Osteoblast (primary cell): ENCODE data around the gene KCTD5. TPM values are rescaled to one million over a fixed set of nuclear protein-coding genes. Genes with fewer than 3 reads are reported as not detected.

Source experiments
- DNase-seq: peaks from one replicate; pipeline ENCODE4 v3.0.0; 2011; ENCODE audit warnings: low spot score, mixed read lengths; ENCODE audit not compliant: insufficient read length; ENCODE audit errors: missing footprints
- H2AFZ ChIP-seq: 2 replicates; pipeline ENCODE4 v1.6.0; 2011; ENCODE audit warnings: mild to moderate bottlenecking, low read length
- H3K27ac ChIP-seq: 2 replicates; pipeline ENCODE4 v1.5.1; 2011; ENCODE audit warnings: mild to moderate bottlenecking, low read depth, low read length, moderate library complexity
- H3K27me3 ChIP-seq: 2 replicates; pipeline ENCODE4 v1.6.0; 2012; ENCODE audit warnings: mild to moderate bottlenecking, control low read depth, inconsistent platforms, low read length, moderate library complexity; ENCODE audit not compliant: insufficient read depth
- H3K36me3 ChIP-seq: 2 replicates; pipeline ENCODE4 v1.5.1; 2011; ENCODE audit warnings: mild to moderate bottlenecking, low read length, control low read depth, moderate library complexity; ENCODE audit not compliant: insufficient read depth
- H3K4me1 ChIP-seq: 2 replicates; pipeline ENCODE4 v1.5.1; 2011; ENCODE audit warnings: mild to moderate bottlenecking, low read length, control low read depth, moderate library complexity; ENCODE audit not compliant: insufficient read depth
- H3K4me2 ChIP-seq: 2 replicates; pipeline ENCODE4 v1.6.0; 2011; ENCODE audit warnings: mild to moderate bottlenecking, low read length; ENCODE audit not compliant: insufficient read depth
- H3K4me3 ChIP-seq: fragments of 200-600 bp; sonication (generic); 3 replicates; pipeline ENCODE4 v1.5.1; 2012; ENCODE audit warnings: mild to moderate bottlenecking, low read length, inconsistent platforms; ENCODE audit not compliant: insufficient read depth
- H3K79me2 ChIP-seq: 2 replicates; pipeline ENCODE4 v1.6.0; 2012; ENCODE audit warnings: mild to moderate bottlenecking, low read length, control low read depth, inconsistent platforms; ENCODE audit not compliant: insufficient read depth
- H3K9me3 ChIP-seq: 2 replicates; pipeline ENCODE4 v1.5.1; 2011; ENCODE audit warnings: low read depth, low read length, control low read depth
- H4K20me1 ChIP-seq: 2 replicates; pipeline ENCODE4 v1.6.0; 2012; ENCODE audit warnings: mild to moderate bottlenecking, low read length, control low read depth; ENCODE audit not compliant: insufficient read depth
- CTCF ChIP-seq: IDR thresholded peaks from 2 replicates; pipeline ENCODE4 v1.5.1; 2011; ENCODE audit warnings: mild to moderate bottlenecking, low read depth, low read length, moderate library complexity; ENCODE audit errors: extremely low read depth
- total RNA-seq: library from RNA; depleted of rRNA; stranded (reverse); fragments of >200 nt; gene quantifications from 2 replicates; pipeline ENCODE4 v1.2.3, GENCODE V29; 2012

Gene KCTD5
- total RNA-seq, 1 donor, result 21.7 TPM

GRCh38 chr16:2698965-2699750 lies 16.8 kb downstream of the KCTD5 start:
- no peak for TF ChIP-seq CTCF
- Histone ChIP-seq H3K27ac (no peak overlapping the region), H3K4me2 (no peak overlapping the region), H2AFZ (no peak overlapping the region), H3K4me3 (no peak overlapping the region), H3K79me2 (peaks cover 58% of the 10 kb centered on the region), H4K20me1 (peaks cover 34% of the 10 kb centered on the region), H3K27me3 (no peaks in the 10 kb centered on the region), H3K4me1 (no peaks in the 10 kb centered on the region), H3K36me3 (peaks cover 37% of the 10 kb centered on the region), H3K9me3 (no peaks in the 10 kb centered on the region)
- DNase-seq, result peak; percentile 93

DNA sequence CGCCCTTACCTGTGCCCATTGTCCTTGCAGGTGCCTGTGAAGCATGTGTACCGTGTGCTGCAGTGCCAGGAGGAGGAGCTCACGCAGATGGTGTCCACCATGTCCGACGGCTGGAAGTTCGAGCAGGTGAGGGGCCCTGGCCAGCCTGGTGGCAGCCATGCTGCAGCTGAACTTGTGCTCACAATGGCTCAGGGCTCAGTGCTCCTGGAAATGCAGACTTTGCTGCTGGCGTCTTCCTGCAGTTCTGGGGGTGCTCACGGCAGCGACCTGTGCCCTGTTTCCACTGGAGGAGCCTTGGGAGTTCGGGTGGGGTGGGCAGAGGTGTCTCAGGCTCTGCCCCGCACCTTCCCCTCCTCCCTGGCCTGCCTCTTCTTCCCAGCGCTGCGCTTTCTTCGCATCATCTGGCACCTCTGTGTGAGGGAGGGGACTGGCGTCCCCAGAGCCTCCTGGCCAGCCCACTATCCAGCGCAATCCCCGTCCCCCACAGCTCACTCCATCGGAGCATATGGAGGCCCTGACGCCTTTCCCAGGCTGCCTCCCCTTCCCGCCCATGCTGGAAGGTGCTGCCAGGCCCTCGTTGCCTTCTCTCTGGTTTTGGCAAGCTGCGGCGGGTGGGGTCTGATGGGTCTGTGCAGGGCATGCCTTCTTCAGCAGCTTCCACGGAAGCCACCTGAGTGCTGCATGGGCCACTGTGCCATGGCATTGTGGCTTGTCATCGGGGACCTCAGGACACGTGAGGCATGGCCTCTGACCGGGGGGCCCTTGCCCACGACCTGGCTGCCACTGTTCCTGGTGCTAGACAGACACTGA lies 17.7 kb downstream of the KCTD5 start:
- no peak overlapping the region for H3K27ac ChIP-seq
- H3K27me3 ChIP-seq, result no peaks in the 10 kb centered on the region
- H3K4me2 ChIP-seq, result no peak overlapping the region
- H3K4me3 ChIP-seq, result no peak overlapping the region
- no peaks in the 10 kb centered on the region for H3K9me3 ChIP-seq
- DNase-seq, result no peak
- H3K79me2 ChIP-seq, result peaks cover 63% of the 10 kb centered on the region
- peaks cover 37% of the 10 kb centered on the region for H3K36me3 ChIP-seq
- H3K4me1 ChIP-seq, result no peaks in the 10 kb centered on the region
- H4K20me1 ChIP-seq, result peaks cover 34% of the 10 kb centered on the region
- no peak for TF ChIP-seq CTCF
- no peak overlapping the region for H2AFZ ChIP-seq

GRCh38 chr16:2700786-2701185 lies 18.5 kb downstream of the KCTD5 start:
- no peaks in the 10 kb centered on the region for H3K4me1 ChIP-seq
- no peak for TF ChIP-seq CTCF
- no peak overlapping the region for H3K4me3 ChIP-seq
- H3K9me3 ChIP-seq, result no peaks in the 10 kb centered on the region
- no peak for DNase-seq
- no peak overlapping the region for H2AFZ ChIP-seq
- peaks cover 37% of the 10 kb centered on the region for H3K36me3 ChIP-seq
- no peak overlapping the region for H3K4me2 ChIP-seq
- no peaks in the 10 kb centered on the region for H3K27me3 ChIP-seq
- peaks cover 38% of the 10 kb centered on the region for H4K20me1 ChIP-seq
- H3K27ac ChIP-seq, result no peak overlapping the region
- H3K79me2 ChIP-seq, result peaks cover 71% of the 10 kb centered on the region

DNA sequence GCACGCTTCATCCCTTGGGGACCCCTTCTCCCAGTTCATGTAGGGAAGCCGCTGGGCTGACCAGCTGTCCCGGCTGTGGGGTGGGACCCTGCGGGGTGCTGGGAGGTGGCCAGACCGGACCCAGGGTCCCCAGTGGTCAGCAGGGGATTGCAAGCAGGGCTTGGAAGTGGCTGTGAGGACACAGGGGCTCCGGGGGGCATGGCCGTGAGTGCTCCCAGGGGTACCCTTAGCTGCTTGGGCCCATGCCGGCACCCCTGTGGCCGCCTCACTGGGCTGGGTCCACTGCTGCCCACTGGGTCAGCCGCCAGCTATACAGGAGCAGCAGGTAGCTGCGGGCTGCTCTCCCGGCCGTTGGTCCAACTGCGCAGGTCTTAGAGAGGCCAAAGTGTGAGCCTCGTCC lies 18.9 kb downstream of the KCTD5 start:
- peaks cover 37% of the 10 kb centered on the region for H3K36me3 ChIP-seq
- DNase-seq, result no peak
- H2AFZ ChIP-seq, result no peak overlapping the region
- H3K4me3 ChIP-seq, result no peak overlapping the region
- no peaks in the 10 kb centered on the region for H3K27me3 ChIP-seq
- no peaks in the 10 kb centered on the region for H3K9me3 ChIP-seq
- peaks cover 74% of the 10 kb centered on the region for H3K79me2 ChIP-seq
- no peaks in the 10 kb centered on the region for H3K4me1 ChIP-seq
- peaks cover 41% of the 10 kb centered on the region for H4K20me1 ChIP-seq
- no peak overlapping the region for H3K4me2 ChIP-seq
- no peak for TF ChIP-seq CTCF
- no peak overlapping the region for H3K27ac ChIP-seq
